ENCODE results near the gene SHISA7.

The SHISA7 gene

GRCh38 chr19:55443824-55444480 is 852 bp upstream of the SHISA7 start:
- TF ChIP-seq TAF1 (IDR thresholded peaks at IDR 0.05; ENCODE audit: low read depth), result no peak
- TF ChIP-seq REST (IDR thresholded peaks at IDR 0.05; ENCODE audit: low read depth), result no peak
- TF ChIP-seq YY1 (IDR thresholded peaks at IDR 0.05; ENCODE audit: low read depth), result no peak
- TF ChIP-seq EGR1 (IDR thresholded peaks at IDR 0.05), result no peak
- TF ChIP-seq CREB1 (IDR thresholded peaks at IDR 0.05; ENCODE audit: low read depth), result no peak
- TF ChIP-seq MAX (IDR thresholded peaks at IDR 0.05), result no peak
- no peak for TF ChIP-seq ZBTB7A (IDR thresholded peaks at IDR 0.05; ENCODE audit: low read depth)
- TF ChIP-seq CEBPB (IDR thresholded peaks at IDR 0.05), result no peak
- no peak for TF ChIP-seq USF1 (IDR thresholded peaks at IDR 0.05)
- no peak for TF ChIP-seq TCF12 (IDR thresholded peaks at IDR 0.05; ENCODE audit: low read depth)
- TF ChIP-seq TEAD4 (IDR thresholded peaks at IDR 0.05), result no peak
- TF ChIP-seq FOXM1 (IDR thresholded peaks at IDR 0.05; ENCODE audit: borderline replicate concordance, low read depth), result no peak
- TF ChIP-seq NFIC (IDR thresholded peaks at IDR 0.05), result no peak
- TF ChIP-seq EP300 (IDR thresholded peaks at IDR 0.05; ENCODE audit: borderline replicate concordance), result no peak
- no peak for TF ChIP-seq RAD21 (IDR thresholded peaks at IDR 0.05; ENCODE audit: low read depth)

GRCh38 chr19:55442372-55442961 is 633 bp downstream of the SHISA7 start:
- TF ChIP-seq CREB1 (IDR thresholded peaks at IDR 0.05; ENCODE audit: low read depth) (no peak), ZBTB7A (IDR thresholded peaks at IDR 0.05; ENCODE audit: low read depth) (no peak), RAD21 (IDR thresholded peaks at IDR 0.05; ENCODE audit: low read depth) (no peak), REST (IDR thresholded peaks at IDR 0.05; ENCODE audit: low read depth) (no peak), EGR1 (IDR thresholded peaks at IDR 0.05) (no peak), MAX (IDR thresholded peaks at IDR 0.05) (peak; percentile 37; the same call in 1 of the 2 replicates), YY1 (IDR thresholded peaks at IDR 0.05; ENCODE audit: low read depth) (no peak)

- TF ChIP-seq MAX (IDR thresholded peaks at IDR 0.05) (0 out of 2 replicates have a peak, but pooled peaks have one; percentile 56), ZBTB7A (IDR thresholded peaks at IDR 0.05; ENCODE audit: low read depth) (0 out of 2 replicates have a peak, but pooled peaks have one; percentile 37), CREB1 (IDR thresholded peaks at IDR 0.05; ENCODE audit: low read depth) (no peak), REST (IDR thresholded peaks at IDR 0.05; ENCODE audit: low read depth) (no peak), RAD21 (IDR thresholded peaks at IDR 0.05; ENCODE audit: low read depth) (no peak), USF1 (IDR thresholded peaks at IDR 0.05) (no peak), CEBPB (IDR thresholded peaks at IDR 0.05) (no peak), EP300 (IDR thresholded peaks at IDR 0.05; ENCODE audit: borderline replicate concordance) (no peak), TAF1 (IDR thresholded peaks at IDR 0.05; ENCODE audit: low read depth) (no peak), EGR1 (IDR thresholded peaks at IDR 0.05) (no peak)
Measured at GRCh38 chr19:55441692-55442321, 1.3 kb downstream of the SHISA7 start.

- TF ChIP-seq TAF1 (IDR thresholded peaks at IDR 0.05; ENCODE audit: low read depth), result no peak
- no peak for TF ChIP-seq RAD21 (IDR thresholded peaks at IDR 0.05; ENCODE audit: low read depth)
- TF ChIP-seq CEBPB (IDR thresholded peaks at IDR 0.05), result no peak
- no peak for TF ChIP-seq FOXM1 (IDR thresholded peaks at IDR 0.05; ENCODE audit: borderline replicate concordance, low read depth)
- no peak for TF ChIP-seq CREB1 (IDR thresholded peaks at IDR 0.05; ENCODE audit: low read depth)
- TF ChIP-seq YY1 (IDR thresholded peaks at IDR 0.05; ENCODE audit: low read depth), result no peak
- TF ChIP-seq EGR1 (IDR thresholded peaks at IDR 0.05), result no peak
- TF ChIP-seq MAX (IDR thresholded peaks at IDR 0.05), result no peak
- no peak for TF ChIP-seq USF1 (IDR thresholded peaks at IDR 0.05)
Measured at GRCh38 chr19:55441319-55441691, 1.8 kb downstream of the SHISA7 start.

Data from Ishikawa (cell line).